HG03175 (cell line): ENCODE data around the gene BARHL1.
"Not testable (repeated sequence)": the region's sequence is repeated elsewhere in the genome, so short reads cannot be mapped to it uniquely, and the experiment has no call there.

Experiments used
- ATAC-seq: cut with Tn5 transposase; IDR thresholded peaks from one replicate; pipeline ENCODE4 v1.9.1; 2021; ENCODE audit warnings: mild to moderate bottlenecking, moderate library complexity; ENCODE audit not compliant: unreplicated experiment

The BARHL1 gene

GRCh38 chr9:132556235-132556634 is 26.2 kb upstream of the BARHL1 start:
- no peak for ATAC-seq

GRCh38 chr9:132556714-132557113 is 25.7 kb upstream of the BARHL1 start:
- no peak for ATAC-seq

- ATAC-seq = no peak
Measured at GRCh38 chr9:132557159-132557558, 25.2 kb upstream of the BARHL1 start.

- ATAC-seq = no peak
Measured at GRCh38 chr9:132559711-132560110, 22.7 kb upstream of the BARHL1 start.

- ATAC-seq = no peak
Measured at GRCh38 chr9:132560616-132561202, 21.7 kb upstream of the BARHL1 start.

GRCh38 chr9:132562306-132562573 is 20.2 kb upstream of the BARHL1 start:
- ATAC-seq = no peak

DNA sequence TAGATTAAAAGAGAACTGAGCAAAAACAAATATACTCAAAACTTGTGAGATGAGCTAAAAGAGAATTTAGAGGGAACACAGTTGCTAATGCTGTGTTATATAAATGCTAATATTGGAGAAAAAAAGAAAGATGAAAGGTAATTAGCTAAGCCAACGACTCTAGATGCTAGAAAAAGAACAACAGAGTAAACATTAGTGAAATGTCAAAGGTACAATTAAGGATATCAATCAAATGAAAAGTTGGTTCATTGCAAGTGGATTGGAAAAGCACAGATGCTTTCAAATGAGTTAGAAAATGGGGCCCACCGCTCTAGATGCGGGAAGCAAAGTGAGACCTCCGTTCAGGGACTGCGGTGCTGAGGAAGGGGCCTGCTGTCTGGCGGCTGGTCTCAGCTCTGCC is 17.9 kb upstream of the BARHL1 start:
- no peak for ATAC-seq

- ATAC-seq = not testable (repeated sequence)
Measured at GRCh38 chr9:132568787-132569186, 13.6 kb upstream of the BARHL1 start.

DNA sequence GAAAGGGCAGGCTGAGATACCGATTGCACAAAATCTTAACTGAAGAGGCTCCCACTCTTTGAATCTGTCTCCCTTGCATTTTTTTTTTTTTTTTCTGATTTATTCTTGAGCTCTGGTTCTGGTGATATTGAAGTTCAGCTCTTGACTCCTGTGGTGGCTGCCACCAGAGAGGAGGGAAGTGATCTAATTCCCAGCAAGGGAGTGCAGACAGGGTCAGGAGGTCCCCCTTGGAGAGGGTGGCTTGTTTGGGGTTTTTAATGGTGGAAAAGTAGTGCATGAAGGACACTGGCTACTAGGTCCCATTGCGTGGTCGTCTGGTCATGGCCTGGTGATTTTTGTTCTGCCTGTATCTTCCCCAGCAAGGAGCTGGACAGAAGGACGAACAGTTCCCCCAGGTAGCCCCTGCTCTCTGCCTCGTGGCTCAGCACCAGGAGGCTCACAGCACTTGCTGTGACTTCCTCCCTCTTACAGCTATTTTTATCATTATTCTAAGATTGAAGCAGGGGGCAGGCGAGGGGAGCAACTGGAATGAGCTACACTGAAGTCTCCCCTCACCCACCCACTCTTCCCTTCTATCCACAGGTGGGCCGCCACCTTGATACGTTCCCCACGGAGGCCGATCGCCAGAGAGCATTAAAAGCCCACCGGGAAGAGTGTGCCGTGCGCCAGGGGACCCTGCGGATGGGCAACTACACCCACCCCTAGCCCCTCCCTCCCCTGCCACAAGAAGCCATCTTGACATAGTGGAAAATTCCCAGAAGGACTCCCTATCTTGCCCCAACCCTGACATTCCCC is 10.4 kb upstream of the BARHL1 start:
- ATAC-seq = no peak

DNA sequence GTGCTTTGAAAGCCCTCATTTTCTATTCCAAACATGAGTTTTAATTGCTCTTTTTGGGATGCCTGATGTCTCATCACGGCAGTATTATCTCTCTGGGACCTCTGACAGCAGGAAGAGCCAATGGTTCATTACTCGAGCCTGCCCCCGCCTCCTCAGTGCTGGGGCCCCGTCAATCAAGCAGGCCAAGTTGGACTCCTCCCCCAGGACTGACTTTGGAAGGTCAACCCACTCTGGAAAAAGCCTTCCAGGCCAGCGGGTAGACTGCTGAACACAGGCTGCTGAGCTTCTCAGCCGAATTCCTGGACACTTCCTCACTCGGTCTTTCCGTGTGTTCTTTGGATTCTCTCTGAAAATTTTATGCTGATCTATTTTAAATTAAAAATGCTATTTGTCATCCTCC is 9.5 kb upstream of the BARHL1 start:
- ATAC-seq = no peak

- ATAC-seq = no peak
Measured at GRCh38 chr9:132575005-132575609, 7.3 kb upstream of the BARHL1 start.

- no peak for ATAC-seq
Measured at GRCh38 chr9:132575811-132576210, 6.6 kb upstream of the BARHL1 start.

DNA sequence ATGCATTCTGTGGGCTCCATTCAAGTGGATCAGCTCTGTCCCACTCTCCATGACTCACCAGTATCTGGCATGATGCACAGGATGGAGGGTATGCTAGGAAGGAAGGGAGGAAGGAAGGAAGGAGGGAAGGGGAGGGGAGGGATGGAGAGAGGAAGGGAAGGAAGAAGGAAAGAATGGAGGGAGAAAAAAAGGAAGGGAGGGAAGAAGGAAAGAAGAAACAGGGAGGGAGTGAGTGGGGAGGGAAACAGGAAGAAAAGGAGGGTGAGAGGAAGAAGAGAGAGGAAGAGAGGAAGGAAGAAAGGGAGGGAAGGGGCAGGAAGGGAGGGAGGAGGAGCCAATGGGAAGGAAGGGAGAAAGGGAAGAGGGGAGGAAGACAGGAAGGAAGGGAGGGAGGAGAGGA is 5.3 kb upstream of the BARHL1 start:
- ATAC-seq = no peak

DNA sequence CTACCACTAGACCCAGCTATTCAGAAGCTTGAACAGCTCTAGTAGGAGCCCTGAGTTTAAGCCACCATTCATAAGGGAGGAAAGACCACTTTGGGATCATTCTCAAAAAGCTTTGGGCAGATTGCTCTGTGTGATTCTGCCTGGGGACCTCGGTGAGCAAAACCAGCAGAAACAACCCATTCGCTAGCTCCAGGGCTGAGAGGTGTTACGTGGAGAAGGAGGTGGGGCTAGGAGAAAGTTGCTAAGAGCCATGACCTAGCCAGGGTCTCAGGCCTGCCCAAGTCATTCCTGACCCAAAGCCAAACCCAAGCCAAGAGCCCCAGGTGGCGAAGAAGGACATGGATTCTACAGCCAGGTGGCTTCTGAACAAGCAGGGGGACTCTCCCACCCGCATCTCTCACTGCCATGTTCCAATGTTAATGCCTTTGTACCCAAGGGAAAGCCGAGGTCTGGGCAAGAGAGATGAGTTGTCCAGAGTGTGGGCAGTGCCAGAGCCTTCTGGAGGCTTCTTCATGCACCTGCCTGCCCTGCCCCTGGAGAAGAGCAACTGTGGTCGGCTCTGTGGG is 4.0 kb upstream of the BARHL1 start:
- no peak for ATAC-seq

GRCh38 chr9:132579427-132579798 is 3.0 kb upstream of the BARHL1 start:
- ATAC-seq = no peak

- ATAC-seq = no peak
Measured at GRCh38 chr9:132582786-132583583, 579 bp downstream of the BARHL1 start.

DNA sequence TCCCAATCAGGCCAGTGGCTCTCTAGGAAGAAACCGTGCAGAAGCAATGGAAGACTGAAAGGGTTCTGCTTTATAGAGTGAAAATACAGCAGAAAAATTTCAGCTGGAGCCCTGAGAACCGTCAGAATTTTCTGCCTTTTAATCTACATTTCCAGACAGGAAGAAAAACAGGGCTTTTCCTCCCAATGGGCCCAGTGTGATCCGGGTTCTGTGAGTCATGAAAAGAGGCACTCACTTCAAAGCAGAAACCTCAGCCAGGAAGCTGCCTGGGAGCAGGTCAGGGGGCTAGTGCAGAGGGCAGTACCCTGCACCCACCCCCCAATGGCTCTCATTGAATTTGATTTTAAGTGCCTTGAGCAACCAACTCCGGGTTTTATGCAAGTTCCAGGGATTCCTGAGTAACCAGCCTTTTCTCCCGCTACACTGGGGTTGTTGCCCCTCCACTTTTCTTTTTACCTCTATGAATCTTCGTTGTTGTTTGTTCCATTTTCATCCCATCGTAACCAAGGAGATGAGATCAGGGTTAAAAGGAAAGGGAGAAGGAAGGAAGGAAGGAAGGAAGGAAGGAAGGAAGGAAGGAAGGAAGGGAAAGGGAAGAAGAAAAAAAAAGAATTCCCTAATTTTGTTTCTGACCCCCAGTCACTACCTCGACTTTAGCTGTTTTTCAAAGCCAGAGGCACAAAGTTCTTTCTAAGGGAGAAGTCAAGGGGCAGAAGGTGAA is 1.3 kb downstream of the BARHL1 start:
- no peak for ATAC-seq

DNA sequence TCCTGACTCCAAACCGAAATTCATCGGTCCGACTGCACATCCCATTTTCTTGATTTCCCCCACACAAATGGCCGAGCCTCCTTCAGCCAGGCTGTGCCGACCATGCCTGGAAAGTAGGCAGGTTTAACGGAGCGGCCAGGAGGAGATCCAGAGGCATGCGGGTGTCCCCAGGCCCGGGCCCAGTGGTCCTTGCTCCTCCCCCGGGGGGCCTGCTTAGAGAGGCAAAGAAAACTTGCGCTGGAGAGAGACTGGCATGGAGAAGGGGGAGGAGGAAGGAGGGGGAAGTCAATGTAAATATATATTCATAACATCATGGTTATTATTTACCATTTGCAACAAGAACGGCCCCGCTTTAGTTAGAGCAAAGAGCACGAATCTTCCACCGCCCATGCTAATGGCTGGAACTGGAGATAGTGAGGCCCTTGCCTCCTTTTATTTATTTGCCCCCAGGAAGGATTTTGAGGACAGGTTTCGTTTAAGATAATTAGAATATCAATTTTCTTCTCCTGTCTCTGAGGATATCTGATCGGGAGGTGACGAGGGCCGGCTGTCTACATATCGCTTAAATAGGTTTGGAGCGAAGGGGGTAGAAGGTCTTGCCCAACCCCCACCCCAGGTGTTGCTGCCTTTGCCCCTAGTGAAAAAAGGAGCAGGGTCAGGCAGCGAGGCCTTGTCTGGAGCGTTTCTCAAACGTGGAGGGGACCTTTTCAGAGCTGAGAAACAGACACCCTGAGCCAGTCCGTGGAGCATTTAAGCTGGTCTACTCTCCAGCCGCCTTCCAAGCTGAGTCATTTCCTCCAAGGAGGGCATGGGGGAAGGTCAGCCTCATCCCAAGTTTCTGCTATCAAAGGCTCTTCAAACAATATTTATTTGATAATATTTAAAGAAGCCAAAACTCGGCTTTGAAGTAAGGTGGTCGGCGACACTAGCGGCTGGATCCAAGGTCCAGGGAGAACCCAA is 2.5 kb downstream of the BARHL1 start:
- ATAC-seq = no peak

DNA sequence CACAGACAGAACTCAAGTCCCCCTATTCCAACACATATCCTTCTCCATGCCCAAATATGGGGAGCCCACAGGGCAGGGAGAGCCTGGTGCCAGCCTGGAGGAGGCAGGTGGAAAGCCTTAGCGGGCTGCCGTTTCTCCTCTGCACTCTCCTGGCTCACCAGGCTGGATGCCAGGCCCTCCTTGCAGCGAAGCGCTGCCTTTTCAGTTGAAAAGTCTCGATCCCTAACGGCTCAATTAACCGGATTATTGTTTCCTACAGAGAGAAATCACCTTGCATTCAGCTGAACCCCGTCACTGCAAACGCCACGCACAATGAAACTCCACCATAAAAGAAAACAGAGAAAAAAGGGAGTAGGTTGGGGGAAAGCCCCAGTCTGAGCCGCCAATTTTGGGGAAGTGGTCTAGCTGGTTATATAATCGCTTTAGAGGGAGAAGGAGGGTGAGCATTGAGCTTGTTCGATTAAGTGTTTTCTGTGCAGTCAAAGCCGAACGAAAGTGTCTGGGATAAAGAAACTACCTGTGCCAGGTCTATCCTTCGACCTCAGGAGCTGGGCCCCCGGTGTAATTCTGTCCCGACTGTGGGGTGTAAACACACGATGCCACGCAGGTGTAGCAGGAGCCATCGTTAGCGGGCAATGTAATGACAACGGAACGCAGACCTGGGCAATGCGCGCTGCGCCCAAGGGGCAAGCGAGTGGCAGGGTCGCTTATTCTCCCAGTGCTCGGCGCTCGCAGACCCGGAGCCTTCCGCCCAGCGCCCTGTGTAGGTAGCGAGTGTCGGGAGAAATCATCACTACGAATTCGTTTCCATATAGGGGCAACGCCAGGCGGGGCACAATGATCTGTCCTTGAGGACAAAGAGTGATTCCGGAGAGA is 3.8 kb downstream of the BARHL1 start:
- ATAC-seq = no peak
